HG03460 (cell line): ENCODE results near the gene TRAIP.
A peak's percentile ranks its signal among the peaks of the same experiment; 100 is the strongest.
"Not testable (repeated sequence)": the region's sequence is repeated elsewhere in the genome, so short reads cannot be mapped to it uniquely, and the experiment has no call there.

Experiments used
- ATAC-seq: cut with Tn5 transposase; IDR thresholded peaks from one replicate; pipeline ENCODE4 v1.9.1; 2021; ENCODE audit not compliant: unreplicated experiment

TRAIP gene

GRCh38 chr3:49793486-49794085 lies 62.8 kb downstream of the TRAIP start:
- no peak for ATAC-seq

DNA sequence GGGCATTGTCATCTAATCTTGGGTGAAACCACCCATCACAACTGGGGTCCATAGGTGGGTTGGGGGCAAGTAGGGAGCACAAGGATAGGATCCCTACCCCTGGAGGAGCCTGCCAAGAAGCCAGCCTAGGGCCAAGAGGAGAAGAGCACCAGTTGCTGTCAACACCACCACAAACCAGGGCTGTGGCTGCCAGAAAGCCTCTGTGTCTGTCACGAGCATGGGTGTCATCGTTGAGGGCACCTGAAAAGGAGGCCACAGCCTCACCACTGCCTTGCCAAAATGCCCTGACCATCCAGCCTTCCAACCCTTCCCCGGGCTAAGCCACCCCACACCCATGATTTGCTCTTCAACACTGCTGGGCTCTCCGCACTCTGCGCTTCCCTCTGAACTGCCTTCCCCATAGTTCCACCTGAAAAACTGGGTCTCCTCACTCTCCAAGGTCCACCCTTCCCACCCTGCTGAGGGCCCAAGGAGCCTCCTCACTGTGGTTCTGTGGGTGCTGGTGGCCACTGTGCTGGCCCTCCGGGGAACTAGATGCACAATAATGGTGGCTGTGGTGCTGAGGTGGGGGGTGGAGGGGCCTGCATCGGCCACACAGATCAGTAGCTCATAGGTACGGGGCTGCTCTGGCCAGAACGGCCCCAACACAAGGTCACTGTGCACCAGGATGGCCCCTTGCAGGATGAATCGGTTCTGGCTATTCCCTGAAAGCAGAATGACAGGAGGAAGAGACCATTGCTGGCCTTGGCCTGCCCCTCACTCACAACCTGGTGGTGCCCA lies 63.8 kb downstream of the TRAIP start:
- ATAC-seq: no peak

GRCh38 chr3:49791571-49791970 lies 64.8 kb downstream of the TRAIP start:
- no peak for ATAC-seq

- ATAC-seq: no peak
Observed at GRCh38 chr3:49790626-49791411, 65.5 kb downstream of the TRAIP start.

DNA sequence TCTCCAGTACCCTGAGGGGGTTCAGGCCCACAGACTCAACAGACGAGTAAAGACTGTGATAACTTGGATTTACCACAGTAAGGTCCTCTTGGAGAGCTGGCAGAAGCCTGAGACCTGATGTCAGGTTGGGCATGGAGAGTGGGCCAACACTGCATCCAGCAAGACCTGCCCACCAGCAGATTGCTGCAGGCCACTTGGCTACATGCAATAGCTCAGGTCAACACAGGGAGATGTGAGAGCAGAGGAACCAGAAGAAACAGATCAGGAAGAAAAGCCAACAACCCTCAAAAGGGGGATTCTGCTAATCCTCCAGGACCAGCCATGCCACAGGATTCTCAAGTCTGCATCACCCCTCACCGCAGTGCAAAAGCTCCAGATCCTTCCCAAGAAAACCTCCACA lies 68.3 kb downstream of the TRAIP start:
- no peak for ATAC-seq

- ATAC-seq: no peak
Observed at GRCh38 chr3:49787536-49787935, 68.8 kb downstream of the TRAIP start.

GRCh38 chr3:49787182-49787464 lies 69.2 kb downstream of the TRAIP start:
- ATAC-seq: no peak

DNA sequence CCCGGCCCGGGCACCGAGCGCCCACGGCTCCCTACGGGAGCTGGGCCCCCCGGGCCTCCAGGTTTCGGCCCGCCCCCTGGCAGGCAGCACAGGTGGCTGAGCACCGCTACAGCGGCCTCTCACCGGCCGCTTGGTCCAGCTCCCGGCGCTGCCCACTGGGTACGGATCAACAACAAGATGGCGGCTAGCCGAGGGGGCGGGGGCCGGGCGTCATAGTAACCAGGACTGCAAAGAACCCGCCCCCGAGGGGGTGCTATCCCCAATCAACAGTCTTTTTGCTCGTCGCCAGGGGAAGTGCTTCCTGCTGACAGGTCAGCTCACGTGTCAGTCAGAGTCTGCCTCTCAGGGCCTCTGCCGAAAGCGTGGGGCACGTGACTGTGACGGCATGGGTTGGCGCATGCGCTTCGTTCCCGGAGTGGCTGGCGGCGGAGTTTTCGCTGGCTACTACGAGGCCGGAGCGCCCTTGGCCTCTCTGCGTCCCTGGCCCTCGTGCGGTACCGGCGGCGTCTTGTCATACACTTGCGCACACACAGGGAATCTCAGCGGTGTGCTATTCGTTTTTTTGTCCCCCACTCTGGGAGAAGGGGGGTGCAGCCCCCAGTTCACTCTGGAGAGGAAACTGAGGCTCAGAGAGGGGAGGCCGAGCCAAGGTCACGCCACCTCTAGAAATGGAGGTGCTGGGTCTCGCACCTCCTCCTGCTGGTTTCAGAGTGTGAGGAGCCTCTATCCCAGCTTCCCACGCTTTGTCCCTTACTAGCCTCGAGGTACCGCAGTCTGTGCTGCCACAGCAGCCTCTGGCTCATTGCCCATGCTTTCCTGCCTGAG lies 69.8 kb downstream of the TRAIP start, which contains the start of gene IP6K1:
TSS of gene IP6K1 (minus strand) at position 186 of the 825 bp plus-strand sequence. CDS start 38,502 bp downstream, outside the sequence.
- ATAC-seq: peak; percentile 98

DNA sequence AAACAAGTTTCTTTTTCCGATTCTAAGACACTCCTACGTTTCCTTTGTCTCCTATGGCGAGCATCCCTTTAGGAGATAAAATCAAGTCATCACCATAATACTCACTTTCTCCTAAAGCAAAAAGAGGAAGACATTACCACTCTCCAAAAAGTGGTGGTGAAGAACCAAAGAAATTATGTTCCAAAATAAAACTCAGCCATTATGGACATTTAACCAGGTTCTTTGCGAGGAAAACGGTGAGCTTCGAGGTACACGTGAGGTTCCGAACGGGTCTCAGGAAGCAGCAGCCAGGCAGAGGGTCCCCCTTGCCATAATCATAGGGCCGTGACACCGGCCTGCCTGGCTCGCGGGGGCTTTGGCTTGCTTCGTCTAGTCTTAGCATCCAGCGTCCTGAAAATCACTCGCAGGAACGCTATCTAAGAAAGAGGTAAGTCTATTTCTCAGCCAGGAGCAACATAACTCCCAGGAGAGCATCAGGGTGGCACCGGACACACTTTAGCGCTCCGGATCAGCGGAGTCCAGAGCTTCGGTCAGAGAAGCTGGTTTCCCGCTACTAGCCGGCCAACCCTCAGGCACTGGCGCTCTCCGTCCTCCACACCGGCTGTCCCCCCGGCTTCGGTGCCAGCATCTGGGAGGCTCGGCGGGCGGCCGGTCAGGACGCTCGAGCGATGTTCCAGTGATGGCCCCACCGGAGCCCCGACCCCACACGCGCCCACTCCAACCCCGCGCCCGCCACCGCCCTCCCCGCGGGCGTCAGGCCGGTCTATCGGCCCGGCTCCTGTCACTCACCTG lies 70.6 kb downstream of the TRAIP start:
- ATAC-seq: peak; percentile 32

DNA sequence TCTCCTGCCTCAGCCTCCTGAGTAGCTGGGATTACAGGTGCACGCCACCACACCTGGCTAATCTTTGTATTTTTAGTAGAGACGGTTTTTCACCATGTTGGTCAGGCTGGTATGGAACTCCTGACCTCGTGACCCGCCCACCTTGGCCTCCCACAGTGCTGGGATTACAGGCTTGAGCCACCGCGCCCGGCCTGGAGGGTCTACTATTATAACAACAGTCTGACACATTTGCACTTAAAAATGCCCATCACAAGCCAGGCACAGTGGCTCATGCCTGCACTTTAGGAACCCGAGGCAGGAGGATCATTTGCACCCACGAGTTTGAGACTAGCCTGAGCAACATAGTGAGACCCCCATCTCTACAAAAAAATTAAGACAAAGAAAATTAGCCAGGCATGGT lies 74.1 kb downstream of the TRAIP start:
- not testable (repeated sequence) for ATAC-seq

DNA sequence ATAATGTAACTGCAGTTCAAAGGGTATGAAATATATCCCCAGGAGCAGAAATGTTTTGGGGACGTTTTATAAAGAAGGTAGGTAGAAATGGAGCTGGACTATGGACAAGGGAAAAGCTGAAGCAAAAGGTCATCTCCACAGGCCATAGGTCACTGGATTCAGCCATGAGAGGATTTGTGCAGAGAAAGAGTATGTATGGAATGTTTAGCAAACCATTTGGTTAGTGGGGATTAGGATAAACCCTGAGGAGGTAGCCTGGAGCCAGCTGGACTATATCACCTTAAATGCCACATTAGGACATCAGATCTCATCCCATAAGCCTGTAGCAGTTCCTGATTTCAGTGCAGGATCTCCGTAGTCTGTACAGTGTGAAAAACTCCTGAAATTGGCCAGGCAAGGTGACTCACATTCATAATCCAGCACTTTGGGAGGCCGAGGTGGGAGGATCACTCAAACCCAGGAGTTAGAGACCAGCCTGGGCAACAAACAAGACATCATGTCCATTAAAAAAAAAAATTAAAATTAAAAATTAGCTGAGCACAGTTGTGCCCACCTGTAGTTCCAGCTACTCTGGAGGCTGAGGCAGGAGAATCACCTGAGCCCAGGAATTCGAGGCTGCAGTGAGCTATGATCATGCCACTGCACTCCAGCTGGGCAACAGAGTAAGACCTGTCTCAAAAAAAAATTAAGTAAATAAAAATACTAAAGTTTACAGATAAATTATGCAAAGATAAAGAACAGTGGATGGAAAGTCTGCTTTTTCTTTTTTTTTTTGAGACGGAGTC lies 74.8 kb downstream of the TRAIP start:
- ATAC-seq: no peak

- not testable (repeated sequence) for ATAC-seq
Observed at GRCh38 chr3:49780975-49781365, 75.4 kb downstream of the TRAIP start.

GRCh38 chr3:49780080-49780974 lies 76.0 kb downstream of the TRAIP start:
- ATAC-seq: no peak

GRCh38 chr3:49779358-49780079 lies 76.8 kb downstream of the TRAIP start:
- no peak for ATAC-seq
